HG03378 (cell line): ENCODE results near the gene SYNPR.
A peak's percentile ranks its signal among the peaks of the same experiment; 100 is the strongest.
"Not testable (repeated sequence)": the region's sequence is repeated elsewhere in the genome, so short reads cannot be mapped to it uniquely, and the experiment has no call there.

Source experiments
- ATAC-seq: cut with Tn5 transposase; IDR thresholded peaks from one replicate; pipeline ENCODE4 v1.9.1; 2021; ENCODE audit warnings: mild to moderate bottlenecking, moderate library complexity; ENCODE audit not compliant: unreplicated experiment

The SYNPR gene

GRCh38 chr3:63278171-63279004 is at the start of gene SYNPR:
Gene SYNPR (plus strand): TSS chr3:63278308.
- ATAC-seq, result no peak

- ATAC-seq, result peak; percentile 91
Measured at GRCh38 chr3:63228677-63229076, 49.4 kb upstream of the SYNPR start.

DNA sequence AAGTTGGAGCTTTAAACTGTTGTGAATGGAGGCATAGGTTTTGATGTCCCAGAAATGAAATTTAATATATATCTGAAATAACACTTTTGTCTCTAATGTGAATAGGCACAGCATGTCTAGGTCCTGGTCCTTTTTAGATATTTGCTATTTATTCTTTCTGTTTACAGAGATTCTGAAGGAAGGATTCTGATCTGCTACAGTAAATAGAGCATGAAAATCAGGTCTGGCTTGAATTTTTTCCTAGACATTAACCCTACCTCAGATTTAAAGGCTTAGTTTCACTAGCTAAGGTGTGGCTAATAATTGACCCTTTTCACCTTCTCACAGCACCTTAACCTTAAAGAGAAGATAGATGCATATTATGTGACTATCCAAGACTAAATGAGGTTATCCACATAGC is 48.0 kb upstream of the SYNPR start:
- no peak for ATAC-seq

DNA sequence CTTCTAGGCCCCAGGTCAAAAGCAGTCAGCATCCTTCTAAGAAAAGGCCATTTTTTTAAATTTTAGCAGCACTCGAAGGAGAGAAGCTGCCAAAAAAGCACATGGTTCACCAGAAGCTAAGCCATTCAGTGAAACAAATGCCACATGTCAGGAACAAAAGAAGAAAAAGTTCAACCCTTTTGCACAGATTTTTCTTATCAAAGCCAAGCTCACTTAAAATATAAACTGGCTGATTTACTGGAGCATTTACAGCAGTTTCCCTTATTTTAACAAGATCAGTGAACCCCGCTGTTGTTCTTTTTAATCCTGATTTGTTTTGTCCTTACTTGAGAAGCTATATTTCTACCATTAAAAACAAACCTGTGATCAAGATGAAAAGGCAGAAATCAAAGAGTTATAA is 46.5 kb upstream of the SYNPR start:
- no peak for ATAC-seq

DNA sequence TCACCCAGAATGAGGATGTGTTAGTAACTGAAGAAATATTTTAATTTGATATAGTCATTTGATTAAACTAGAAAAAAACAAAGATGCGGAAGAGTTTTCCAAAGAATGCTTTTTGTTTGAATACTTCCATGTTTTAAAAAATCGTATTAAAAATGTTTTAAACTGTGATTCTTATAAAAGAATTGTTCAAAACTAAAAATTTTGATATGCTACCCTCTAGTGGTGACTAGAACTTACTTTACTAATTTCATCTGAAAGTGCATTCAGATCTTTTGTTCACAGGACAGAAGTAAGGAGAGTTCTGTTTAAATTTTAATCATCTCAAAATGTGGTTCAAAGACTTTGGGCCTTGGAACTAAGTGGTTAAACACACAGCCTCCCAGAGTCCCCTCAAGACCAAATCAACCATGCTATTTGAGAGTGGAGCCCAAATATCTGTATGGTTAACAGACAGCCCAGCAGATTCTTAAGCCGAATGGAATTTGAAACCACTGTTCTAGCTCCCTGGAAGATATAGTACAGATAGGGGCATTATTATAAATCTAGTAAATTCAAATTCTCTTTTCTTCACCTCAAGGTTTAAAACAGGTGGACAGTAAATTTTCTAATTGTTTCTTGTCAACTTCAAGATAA is 45.2 kb upstream of the SYNPR start:
- ATAC-seq, result no peak

GRCh38 chr3:63240381-63240902 is 37.7 kb upstream of the SYNPR start:
- ATAC-seq, result no peak

DNA sequence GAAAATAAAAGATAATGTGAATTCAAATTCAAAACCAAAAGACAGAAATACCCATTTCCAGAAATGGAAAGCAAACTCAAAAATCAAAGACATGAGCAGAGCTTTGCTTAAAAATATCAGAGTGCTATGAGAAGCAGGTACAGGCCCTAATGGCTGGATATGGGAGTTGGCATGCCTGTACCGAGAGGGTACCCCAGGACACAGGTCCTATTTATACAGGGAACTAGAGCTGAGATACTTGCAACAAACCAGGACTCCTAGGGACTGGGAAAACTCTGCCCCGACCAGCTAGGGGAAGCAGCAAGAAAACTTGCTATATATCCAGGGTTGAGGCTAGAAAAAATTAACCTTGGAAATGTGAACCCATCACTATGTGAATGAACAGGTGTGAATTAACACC is 36.0 kb upstream of the SYNPR start:
- no peak for ATAC-seq

GRCh38 chr3:63244486-63244885 is 33.6 kb upstream of the SYNPR start:
- no peak for ATAC-seq

GRCh38 chr3:63245726-63246241 is 32.3 kb upstream of the SYNPR start:
- ATAC-seq, result no peak

GRCh38 chr3:63248015-63248414 is 30.1 kb upstream of the SYNPR start:
- no peak for ATAC-seq

DNA sequence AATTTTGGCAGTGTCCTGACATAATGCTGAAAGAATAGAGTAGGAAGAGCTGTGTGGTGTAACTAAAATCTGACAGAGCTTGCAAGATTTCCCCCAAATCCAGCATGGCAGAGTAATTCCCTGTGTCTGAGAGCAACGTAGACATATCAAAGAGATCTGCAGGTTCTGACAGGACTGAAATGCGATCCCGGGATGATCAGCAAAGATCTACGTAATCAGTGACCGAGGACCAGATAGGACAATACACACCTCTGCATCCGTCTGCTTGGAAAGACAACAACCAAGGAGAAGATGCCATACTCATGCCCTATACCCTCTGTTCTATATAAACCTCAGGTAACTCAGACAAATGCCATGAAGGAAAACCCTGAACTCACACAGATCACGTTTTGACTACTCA is 26.6 kb upstream of the SYNPR start:
- no peak for ATAC-seq

DNA sequence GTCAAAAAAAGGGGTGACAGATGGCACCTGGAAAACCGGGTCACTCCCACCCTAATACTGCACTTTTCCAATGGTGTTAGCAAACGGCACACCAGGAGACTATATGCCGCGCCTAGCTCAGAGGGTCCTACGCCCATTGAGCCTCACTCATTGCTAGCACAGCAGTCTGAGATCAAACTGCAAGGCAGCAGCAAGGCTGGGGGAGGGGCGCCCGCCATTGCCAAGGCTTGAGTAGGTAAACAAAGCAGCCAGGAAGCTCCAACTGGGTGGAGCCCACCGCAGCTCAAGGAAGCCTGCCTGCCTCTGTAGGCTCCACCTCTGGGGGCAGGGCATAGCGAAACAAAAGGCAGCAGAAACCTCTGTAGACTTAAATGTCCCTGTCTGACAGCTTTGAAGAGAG is 22.3 kb upstream of the SYNPR start:
- ATAC-seq, result not testable (repeated sequence)

DNA sequence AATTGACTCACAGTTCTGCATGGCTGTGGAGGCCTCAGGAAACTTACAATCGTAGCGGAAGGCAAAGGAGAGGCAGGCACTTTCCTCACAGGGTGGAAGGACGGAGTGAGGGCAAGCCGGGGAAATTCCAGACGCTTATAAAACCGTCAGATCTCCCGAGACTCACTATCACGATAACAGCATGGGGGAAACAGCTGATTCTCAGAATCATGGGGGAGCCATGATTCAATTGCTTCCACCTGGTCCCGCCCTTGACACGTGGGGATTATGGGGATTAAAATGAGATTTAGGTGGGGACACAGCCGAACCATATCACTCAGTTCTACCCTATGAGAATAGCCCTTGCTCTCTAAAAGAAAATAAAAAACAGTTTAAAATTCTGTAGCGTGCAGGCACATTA is 13.4 kb upstream of the SYNPR start:
- ATAC-seq, result no peak

DNA sequence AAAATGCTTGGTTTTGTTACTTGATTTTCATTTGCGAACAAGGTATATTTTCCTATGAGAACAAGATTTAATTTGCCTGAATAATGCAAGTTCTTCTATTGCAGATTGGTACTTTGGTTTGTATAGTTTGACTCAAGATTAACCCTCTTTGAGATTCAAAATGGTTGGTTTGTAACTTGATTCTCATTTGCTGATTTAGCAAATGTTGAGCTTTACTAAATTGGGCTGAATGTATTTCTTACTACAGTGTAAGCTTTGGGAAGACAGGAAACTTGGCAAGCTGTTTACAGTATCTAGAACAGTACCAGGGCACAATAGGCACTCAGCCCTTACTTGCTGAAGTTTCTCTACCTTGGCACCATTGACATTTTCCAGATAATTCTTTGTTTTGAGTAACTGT is 3.7 kb upstream of the SYNPR start:
- ATAC-seq, result no peak

DNA sequence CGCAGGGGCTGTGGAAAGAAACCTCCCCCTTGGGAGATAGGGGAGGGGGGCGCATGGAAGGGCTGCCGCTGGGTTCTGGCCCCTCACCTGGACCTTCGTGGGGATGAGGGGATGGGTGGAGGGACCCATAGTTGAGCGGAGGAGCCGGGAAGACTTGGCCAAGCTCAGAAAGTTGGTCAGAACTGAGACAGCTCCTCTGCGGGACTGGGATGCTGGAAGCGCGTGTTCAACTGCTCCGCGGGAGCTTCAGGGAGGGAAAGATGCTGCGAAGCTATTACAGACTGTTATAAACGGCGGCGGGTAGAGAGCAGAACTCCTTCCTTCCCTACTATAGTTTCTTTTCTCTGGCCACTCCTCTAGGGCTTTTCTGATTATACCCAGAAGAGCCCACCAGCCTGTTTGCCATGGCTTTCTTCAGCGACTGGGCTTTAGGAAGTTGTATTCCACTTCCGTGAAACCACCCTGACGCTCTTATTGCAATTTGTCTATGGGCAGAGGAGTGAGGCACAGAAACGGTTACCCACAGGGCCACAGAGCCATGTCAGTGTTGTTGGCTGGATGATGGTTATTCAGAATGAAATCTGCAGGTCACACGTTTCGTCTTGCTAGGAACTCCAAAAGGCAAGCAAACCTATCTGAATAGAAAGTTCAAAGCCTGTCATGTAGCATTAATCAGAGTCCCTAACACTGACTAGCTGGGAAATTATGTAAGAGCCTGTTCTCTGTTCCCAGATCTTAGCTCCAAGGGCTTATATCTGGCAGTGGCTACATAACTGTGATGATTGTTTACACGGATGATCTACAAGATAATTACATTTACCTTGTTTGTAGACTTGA is 1.1 kb downstream of the SYNPR start:
- no peak for ATAC-seq

DNA sequence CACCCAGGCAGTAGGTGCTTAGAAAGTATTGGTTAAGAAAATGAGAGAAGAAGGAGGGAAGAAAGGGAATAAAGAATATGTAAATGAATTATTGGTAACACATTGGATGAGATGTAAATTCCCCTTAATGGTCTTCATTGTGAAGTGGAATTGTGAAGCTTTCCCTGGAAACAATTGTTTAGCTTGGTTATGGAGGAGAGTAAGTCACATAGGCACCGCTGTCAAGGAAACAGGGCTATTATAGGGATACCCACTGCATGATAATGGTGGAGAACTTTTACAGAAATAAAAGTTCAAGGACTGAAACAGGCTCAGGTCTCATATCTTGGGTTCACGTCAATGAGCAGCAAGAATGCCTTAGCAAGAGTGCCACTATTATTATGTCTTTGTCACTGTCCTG is 9.5 kb downstream of the SYNPR start:
- no peak for ATAC-seq

- no peak for ATAC-seq
Measured at GRCh38 chr3:63290686-63291085, 12.6 kb downstream of the SYNPR start.

GRCh38 chr3:63294332-63294731 is 16.2 kb downstream of the SYNPR start:
- no peak for ATAC-seq

DNA sequence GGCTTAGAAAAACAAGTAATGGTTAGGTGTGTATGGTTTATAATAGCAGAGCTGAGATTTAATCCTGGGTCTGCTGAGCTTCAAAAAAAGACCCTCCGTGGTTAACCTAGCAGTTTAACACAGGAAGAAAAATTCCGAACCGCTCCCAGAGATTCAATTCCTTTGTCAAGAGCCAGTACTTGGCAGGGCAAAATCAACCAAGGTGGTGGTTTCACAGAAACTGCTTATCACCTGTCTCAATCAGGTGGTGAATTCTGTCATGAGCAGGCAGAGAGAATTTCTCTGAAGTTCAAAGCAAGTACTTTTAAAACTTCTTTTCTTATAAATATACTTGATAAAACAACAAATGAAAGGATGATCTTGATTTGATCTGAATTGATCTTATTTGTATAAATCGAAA is 17.2 kb downstream of the SYNPR start:
- no peak for ATAC-seq

GRCh38 chr3:63295806-63296205 is 17.7 kb downstream of the SYNPR start:
- ATAC-seq, result no peak

DNA sequence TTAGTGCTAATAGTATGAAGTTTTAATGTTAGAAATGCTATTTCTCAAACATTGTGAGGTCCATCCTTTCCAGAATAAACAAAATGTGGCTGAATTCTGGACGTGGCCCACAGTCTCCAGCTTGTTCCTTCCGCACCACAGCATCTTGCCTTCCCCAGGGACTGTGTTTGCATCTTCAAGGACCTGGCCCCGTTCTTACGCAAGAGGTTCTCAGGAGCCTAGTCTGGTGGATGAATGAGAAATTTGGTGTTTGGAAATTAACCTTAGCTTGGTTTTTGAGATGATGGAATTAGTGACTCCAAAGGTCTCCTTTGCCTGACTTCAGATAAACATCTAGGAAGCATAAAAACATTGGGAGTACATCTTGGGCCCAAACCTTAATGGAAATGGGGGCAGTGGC is 18.1 kb downstream of the SYNPR start:
- ATAC-seq, result no peak
